Kasumi-1 (cell line): ENCODE measurements around the gene FCHSD2.
A peak's percentile ranks its signal among the peaks of the same experiment; 100 is the strongest.
"Not testable (repeated sequence)": the region's sequence is repeated elsewhere in the genome, so short reads cannot be mapped to it uniquely, and the experiment has no call there.

ENCODE experiments used
- DNase-seq, 2 experiments: peaks; one replicate each; lab custom pipeline; 2025; lab: John Stamatoyannopoulos, UW

Gene FCHSD2

GRCh38 chr11:73011126-73011817, 130.8 kb downstream of the FCHSD2 start:
- DNase-seq: no peak

- DNase-seq: no peak
These were observed 132.1 kb downstream of the FCHSD2 start for GRCh38 chr11:73009972-73010371.

- no peak for DNase-seq
These were observed 138.0 kb downstream of the FCHSD2 start for GRCh38 chr11:73004088-73004487.

- no peak for DNase-seq
These were observed 139.0 kb downstream of the FCHSD2 start for GRCh38 chr11:73003088-73003487.

- no peak for DNase-seq
These were observed 139.9 kb downstream of the FCHSD2 start for GRCh38 chr11:73002214-73002613.

GRCh38 chr11:73001615-73002014, 140.5 kb downstream of the FCHSD2 start:
- DNase-seq: no peak

GRCh38 chr11:72998676-72999075, 143.4 kb downstream of the FCHSD2 start:
- DNase-seq: no peak

GRCh38 chr11:72996959-72997358, 145.2 kb downstream of the FCHSD2 start:
- DNase-seq: no peak

- DNase-seq: no peak
These were observed 152.4 kb downstream of the FCHSD2 start for GRCh38 chr11:72989727-72990126.

- no peak for DNase-seq
These were observed 153.3 kb downstream of the FCHSD2 start for GRCh38 chr11:72988821-72989220.

- DNase-seq: no peak
These were observed 156.5 kb downstream of the FCHSD2 start for GRCh38 chr11:72985645-72986044.

- no peak for DNase-seq
These were observed 157.6 kb downstream of the FCHSD2 start for GRCh38 chr11:72984453-72985077.

- DNase-seq: no peak
These were observed 158.6 kb downstream of the FCHSD2 start for GRCh38 chr11:72983560-72983959.

GRCh38 chr11:72981971-72982685, 160.0 kb downstream of the FCHSD2 start:
- no peak for DNase-seq

- peak; percentile 20 to 33 for DNase-seq
These were observed 161.0 kb downstream of the FCHSD2 start for GRCh38 chr11:72981080-72981479.

- DNase-seq: not testable (repeated sequence)
These were observed 164.3 kb downstream of the FCHSD2 start for GRCh38 chr11:72977782-72978181.

GRCh38 chr11:72976522-72976892, 165.6 kb downstream of the FCHSD2 start:
- not testable (repeated sequence) for DNase-seq

GRCh38 chr11:72975778-72976521, 166.2 kb downstream of the FCHSD2 start:
- DNase-seq: peak; percentile 93 to 95

- no peak for DNase-seq
These were observed 167.5 kb downstream of the FCHSD2 start for GRCh38 chr11:72974487-72975205.

GRCh38 chr11:72972496-72973128, 169.5 kb downstream of the FCHSD2 start:
- DNase-seq: no peak
